ENCODE measurements around the gene ILK. TPM values are rescaled to one million over a fixed set of nuclear protein-coding genes. Genes with fewer than 3 reads are reported as not detected.

The ILK gene
- total RNA-seq, 2 experiments from 2014 or later, result 64.8 to 80.3 TPM

- POLR2A ChIA-PET, result interaction anchor here (0.6 to 1.1 kb wide), 2 partner anchors 58 to 150 kb away, joined by 3 to 4 read pairs; no protein-coding TSS in a partner anchor
- H3K4me2 ChIP-seq (ENCODE audit: low read length), result no peak overlapping the region
- H3K27ac ChIP-seq (ENCODE audit: low read depth, low read length, poor library complexity, severe bottlenecking), result no peak overlapping the region
- DNase-seq (ENCODE audit: low spot score), result peak; percentile 61
- H4K20me1 ChIP-seq (ENCODE audit: insufficient read depth, low read length), result no peaks in the 10 kb centered on the region
- H3K9me2 ChIP-seq (ENCODE audit: insufficient read depth, low read length), result no peaks in the 10 kb centered on the region
- CTCF ChIA-PET (ENCODE audit: unreplicated experiment), result interaction anchor here (0.6 to 2.0 kb wide), 2 partner anchors 11 to 150 kb away, joined by 3 to 8 read pairs; partner anchors contain the start of gene TAF10
- H3K36me3 ChIP-seq (ENCODE audit: insufficient read depth, low read length), result no peaks in the 10 kb centered on the region
- intact Hi-C loops (cut with micrococcal nuclease; ENCODE audit: unreplicated experiment), result no loop called here
- H3K9me3 ChIP-seq (ENCODE audit: low read length), result no peaks in the 10 kb centered on the region
- no peak for TF ChIP-seq EZH2phosphoT487 (IDR thresholded peaks at IDR 0.05; ENCODE audit: borderline replicate concordance, low read depth, low read length)
- no peak for TF ChIP-seq CTCF (conservative IDR thresholded peaks at IDR 0.05; ENCODE audit: low read length)
- no TSS peak for BruUV-seq (replicated peaks)
- H3K4me3 ChIP-seq (ENCODE audit: low read depth, low read length, poor library complexity, severe bottlenecking), result no peak overlapping the region
- no peak overlapping the region for H2AFZ ChIP-seq (ENCODE audit: low read length)
- no peaks in the 10 kb centered on the region; the same call in 1 of the 2 replicates for H3K79me2 ChIP-seq (ENCODE audit: insufficient read depth, low read depth, low read length)
- peaks cover 32% of the 10 kb centered on the region for H3K4me1 ChIP-seq (ENCODE audit: insufficient read depth, low read length, poor library complexity, severe bottlenecking)
Measured at GRCh38 chr11:6622261-6623171, 18.9 kb downstream of the ILK start.

GRCh38 chr11:6623391-6624363, 20.1 kb downstream of the ILK start:
- H3K4me1 ChIP-seq (ENCODE audit: insufficient read depth, low read length, poor library complexity, severe bottlenecking), result peaks cover 20% of the 10 kb centered on the region
- CTCF ChIA-PET (ENCODE audit: unreplicated experiment), result interaction anchor here (0.9 kb wide), 1 partner anchor 26 kb away, joined by 3 read pairs; no protein-coding TSS in a partner anchor
- H3K9me3 ChIP-seq (ENCODE audit: low read length), result no peaks in the 10 kb centered on the region
- H3K9me2 ChIP-seq (ENCODE audit: insufficient read depth, low read length), result no peaks in the 10 kb centered on the region
- no peak overlapping the region for H2AFZ ChIP-seq (ENCODE audit: low read length)
- DNase-seq (ENCODE audit: low spot score), result no peak
- BruUV-seq (replicated peaks), result no TSS peak
- no peak overlapping the region for H3K4me2 ChIP-seq (ENCODE audit: low read length)
- H3K79me2 ChIP-seq (ENCODE audit: insufficient read depth, low read depth, low read length), result no peaks in the 10 kb centered on the region; the same call in 1 of the 2 replicates
- no peak overlapping the region for H3K4me3 ChIP-seq (ENCODE audit: low read depth, low read length, poor library complexity, severe bottlenecking)
- TF ChIP-seq EZH2phosphoT487 (IDR thresholded peaks at IDR 0.05; ENCODE audit: borderline replicate concordance, low read depth, low read length) (no peak), CTCF (conservative IDR thresholded peaks at IDR 0.05; ENCODE audit: low read length) (no peak)
- H3K27ac ChIP-seq (ENCODE audit: low read depth, low read length, poor library complexity, severe bottlenecking), result no peak overlapping the region
- no peaks in the 10 kb centered on the region for H3K36me3 ChIP-seq (ENCODE audit: insufficient read depth, low read length)
- H4K20me1 ChIP-seq (ENCODE audit: insufficient read depth, low read length), result no peaks in the 10 kb centered on the region
- intact Hi-C loops (cut with micrococcal nuclease; ENCODE audit: unreplicated experiment), result no loop called here
- POLR2A ChIA-PET, result interaction anchor here (1.1 kb wide), 1 partner anchor 57 kb away, joined by 4 read pairs; no protein-coding TSS in a partner anchor
